GM12878 (cell line): ENCODE data around the gene TRPC4.

Source experiments
- POLR2AphosphoS2 ChIP-seq: IDR thresholded peaks from 2 replicates; pipeline ENCODE4 v1.6.1; 2011; ENCODE audit warnings: low read depth, mild to moderate bottlenecking, low read length, improper control_type of control experiment, moderate library complexity
- SIN3A ChIP-seq: IDR thresholded peaks from 2 replicates; pipeline ENCODE4 v1.6.1; 2012; ENCODE audit warnings: low read depth, low read length, improper control_type of control experiment
- SRF ChIP-seq, 2 experiments: IDR thresholded peaks; 2 replicates each; pipeline ENCODE4 v1.6.1; 2011; ENCODE audit warnings: low read depth in 2 of 2, low read length in 2 of 2, mild to moderate bottlenecking in 1 of 2, moderate library complexity in 1 of 2
- TF ChIP-seq, protein P1 (sequence below): IDR thresholded peaks from 2 replicates; pipeline ENCODE4 v1.6.1; 2011; ENCODE audit warnings: borderline replicate concordance, low read depth, mild to moderate bottlenecking, moderate library complexity, mixed read lengths, low read length; ENCODE audit not compliant: insufficient read depth; ENCODE audit errors: extremely low read length

GRCh38 chr13:37666036-37666435, 203.5 kb downstream of the TRPC4 start:
- TF ChIP-seq, protein P1, sequence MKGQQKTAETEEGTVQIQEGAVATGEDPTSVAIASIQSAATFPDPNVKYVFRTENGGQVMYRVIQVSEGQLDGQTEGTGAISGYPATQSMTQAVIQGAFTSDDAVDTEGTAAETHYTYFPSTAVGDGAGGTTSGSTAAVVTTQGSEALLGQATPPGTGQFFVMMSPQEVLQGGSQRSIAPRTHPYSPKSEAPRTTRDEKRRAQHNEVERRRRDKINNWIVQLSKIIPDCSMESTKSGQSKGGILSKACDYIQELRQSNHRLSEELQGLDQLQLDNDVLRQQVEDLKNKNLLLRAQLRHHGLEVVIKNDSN: no peak
- TF ChIP-seq SRF (IDR thresholded peaks at IDR 0.05; ENCODE audit: low read depth in 2 of 2, low read length in 2 of 2) (no peak), SIN3A (no peak), POLR2AphosphoS2 (no peak)
